SK-N-DZ (cell line): ENCODE measurements around the gene ACCSL.

Experiments used
- DNase-seq: peaks from one replicate; pipeline ENCODE4 v3.0.0-alpha.2; 2015; ENCODE audit warnings: low spot score

Gene ACCSL

DNA sequence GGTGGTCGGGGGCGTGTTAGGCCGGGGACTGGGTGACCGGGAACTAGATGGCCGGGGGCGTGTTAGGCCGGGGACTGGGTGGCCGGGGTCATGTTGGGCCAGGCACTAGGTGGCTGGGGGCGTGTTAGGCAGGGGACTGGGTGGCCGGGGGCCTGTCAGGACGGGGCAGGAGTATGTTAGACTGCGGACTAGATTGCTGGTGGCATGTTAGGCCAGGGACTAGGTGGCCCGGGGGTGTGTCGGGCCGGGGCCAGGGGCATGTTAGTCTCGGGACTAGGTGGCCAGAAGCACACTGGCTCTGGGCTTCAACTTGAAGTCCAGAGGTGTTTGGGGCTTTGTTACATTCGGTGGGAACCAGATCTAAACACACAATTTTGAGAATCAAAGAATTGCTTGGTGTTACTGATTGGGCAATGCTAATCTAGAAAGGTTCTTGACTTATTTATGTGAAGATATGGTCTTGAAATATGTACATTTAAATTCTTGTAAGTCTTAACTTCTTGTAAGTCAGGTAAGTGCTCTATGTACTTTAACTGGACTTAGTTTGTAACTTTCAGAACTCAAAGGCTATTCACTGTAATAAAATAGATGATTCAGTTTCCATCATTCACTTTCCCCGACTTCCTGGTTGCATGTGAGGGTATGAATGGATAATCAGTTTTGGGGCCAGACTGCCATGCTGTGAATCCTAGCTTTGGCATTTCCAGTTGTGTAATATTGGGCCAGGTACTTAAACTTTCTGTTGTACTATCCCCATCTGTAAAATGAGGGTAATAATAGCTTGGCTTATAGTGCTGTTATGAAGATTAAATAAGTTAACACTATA, 48.8 kb downstream of the ACCSL start:
- DNase-seq, result no peak

GRCh38 chr11:44097821-44098220, 50.0 kb downstream of the ACCSL start:
- no peak for DNase-seq

GRCh38 chr11:44101098-44101497, 53.3 kb downstream of the ACCSL start:
- no peak for DNase-seq

DNA sequence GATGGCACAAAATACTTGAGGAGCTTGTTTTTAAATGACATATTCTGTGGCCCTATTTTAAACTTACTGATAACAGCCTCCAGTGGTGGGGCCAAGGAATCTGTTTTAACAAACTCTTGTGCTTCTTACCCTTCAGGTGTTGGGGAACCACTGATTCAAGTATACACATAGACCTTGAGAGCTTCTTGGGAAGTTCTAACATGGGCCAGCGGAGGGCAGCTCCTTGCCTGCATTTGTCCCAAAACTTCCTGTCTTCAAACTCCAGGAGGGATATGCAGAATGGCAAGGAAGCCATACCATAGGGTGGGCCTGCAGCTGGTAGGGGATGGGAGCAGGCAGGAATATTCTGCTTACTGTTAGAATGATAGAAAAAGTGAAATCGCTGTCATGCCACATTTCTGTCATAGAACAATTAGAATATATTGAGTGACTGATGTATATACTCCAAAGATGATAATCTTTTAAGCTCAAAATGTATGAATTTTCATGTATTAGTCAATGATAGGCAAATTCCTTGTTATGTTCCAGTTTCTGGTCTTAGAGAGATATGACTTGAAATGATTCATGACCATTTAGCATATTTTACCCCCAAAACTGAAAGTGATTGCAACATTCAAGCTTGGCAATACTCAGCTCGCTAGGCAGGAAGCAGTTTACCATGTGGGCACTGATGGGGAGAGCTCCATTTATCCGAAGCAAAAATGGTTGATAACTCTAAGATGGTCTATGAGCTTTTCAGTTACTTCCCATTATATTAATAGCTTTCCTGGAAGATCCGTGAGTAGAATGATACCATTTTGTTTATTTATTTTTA, 56.9 kb downstream of the ACCSL start:
- no peak for DNase-seq

GRCh38 chr11:44108260-44108659, 60.5 kb downstream of the ACCSL start:
- DNase-seq, result no peak
